Forelimb muscle (tissue), 1 donor: ENCODE measurements around the gene PRXL2B. TPM values are rescaled to one million over a fixed set of nuclear protein-coding genes. Genes with fewer than 3 reads are reported as not detected.
"Not testable (repeated sequence)": the region's sequence is repeated elsewhere in the genome, so short reads cannot be mapped to it uniquely, and the experiment has no call there.

Experiments
- DNase-seq: peaks from one replicate; pipeline ENCODE4 v3.0.0-alpha.2; 2013; ENCODE audit warnings: low read depth
- polyA plus RNA-seq: library from polyadenylated mRNA; unstranded; fragments of 120-200 nt; gene quantifications from one replicate; pipeline ENCODE4 v1.2.1, GENCODE V29; 2013; ENCODE audit not compliant: insufficient read length

PRXL2B gene
- polyA plus RNA-seq, 1 donor = 21.4 TPM

GRCh38 chr1:2550309-2550861, 36.2 kb upstream of the PRXL2B start:
- DNase-seq = not testable (repeated sequence)

- not testable (repeated sequence) for DNase-seq
These were observed 35.0 kb upstream of the PRXL2B start for GRCh38 chr1:2551544-2551943.

- DNase-seq = no peak
These were observed 34.4 kb upstream of the PRXL2B start for GRCh38 chr1:2552189-2552588.

GRCh38 chr1:2553076-2553475, 33.5 kb upstream of the PRXL2B start:
- not testable (repeated sequence) for DNase-seq

GRCh38 chr1:2553871-2554620, 32.5 kb upstream of the PRXL2B start:
- DNase-seq = no peak

- DNase-seq = no peak
These were observed 31.8 kb upstream of the PRXL2B start for GRCh38 chr1:2554621-2555387.

- no peak for DNase-seq
These were observed 30.8 kb upstream of the PRXL2B start for GRCh38 chr1:2555634-2556276.

- DNase-seq = no peak
These were observed 30.3 kb upstream of the PRXL2B start, which contains the start of gene TNFRSF14 for GRCh38 chr1:2556277-2556677. Gene TNFRSF14 (plus strand): TSS chr1:2556371. CDS start chr1:2556665, 294 bp downstream.

- no peak for DNase-seq
These were observed 29.7 kb upstream of the PRXL2B start for GRCh38 chr1:2556678-2557481.

GRCh38 chr1:2557482-2558400, 28.8 kb upstream of the PRXL2B start:
- DNase-seq = no peak

GRCh38 chr1:2558420-2558819, 28.2 kb upstream of the PRXL2B start:
- no peak for DNase-seq

GRCh38 chr1:2558861-2559260, 27.7 kb upstream of the PRXL2B start:
- DNase-seq = no peak

GRCh38 chr1:2559509-2560298, 26.9 kb upstream of the PRXL2B start:
- DNase-seq = no peak

- no peak for DNase-seq
These were observed 26.1 kb upstream of the PRXL2B start for GRCh38 chr1:2560299-2561073.

- DNase-seq = no peak
These were observed 25.1 kb upstream of the PRXL2B start for GRCh38 chr1:2561446-2561845.

GRCh38 chr1:2561898-2562895, 24.4 kb upstream of the PRXL2B start:
- DNase-seq = no peak

GRCh38 chr1:2563205-2563604, 23.4 kb upstream of the PRXL2B start:
- DNase-seq = no peak
